HUDEP-2 (cell line): ENCODE data around the gene P3R3URF.

Experiments used
- DNase-seq, 76 experiments: peaks; one replicate each; lab custom pipeline; 2025; ENCODE audit not compliant: unreplicated experiment in 76 of 76; lab: John Stamatoyannopoulos, UW

P3R3URF gene

GRCh38 chr1:46194641-46195193, 18.4 kb upstream of the P3R3URF start:
- no peak for DNase-seq

- no peak for DNase-seq
Measured at GRCh38 chr1:46193984-46194570, 17.8 kb upstream of the P3R3URF start.

DNA sequence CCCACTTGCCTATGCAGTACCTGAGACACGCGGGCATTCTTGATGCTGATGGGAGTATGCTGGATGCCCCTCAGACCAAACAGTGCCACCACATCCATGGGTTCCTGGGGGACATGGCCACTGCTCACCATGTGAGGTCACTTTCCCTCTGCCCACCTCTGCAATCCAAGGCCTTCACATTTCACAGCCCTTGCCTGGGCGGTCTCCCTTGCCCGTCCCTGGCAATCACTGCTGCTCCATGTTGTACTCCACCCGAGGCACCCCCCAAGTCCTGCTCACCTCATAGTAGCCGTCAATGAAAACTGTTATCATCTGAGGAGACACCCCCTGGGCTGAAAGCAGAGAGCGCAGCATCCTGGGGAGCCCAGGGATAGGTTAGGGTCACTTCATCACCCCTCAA, 17.0 kb upstream of the P3R3URF start:
- no peak for DNase-seq

DNA sequence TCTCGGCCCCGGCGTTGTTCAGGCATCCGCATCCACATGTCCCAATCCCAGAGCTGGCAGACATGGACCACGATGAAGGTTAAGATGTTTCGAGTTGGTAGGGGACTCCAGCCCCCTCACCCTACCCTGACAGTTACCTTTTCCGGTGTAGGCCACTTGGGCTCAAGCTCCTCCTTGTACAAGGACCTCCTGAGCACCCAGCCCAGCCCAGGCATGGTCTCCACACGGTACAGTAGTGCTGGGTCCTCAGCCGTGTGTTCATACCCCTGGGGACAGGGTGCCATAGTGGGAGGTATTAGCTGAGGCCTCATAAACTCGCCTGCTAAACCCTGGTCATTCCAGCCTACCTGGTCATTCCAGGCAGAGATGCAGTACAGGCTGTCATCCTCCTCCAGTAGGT, 15.9 kb upstream of the P3R3URF start:
- DNase-seq = no peak

DNA sequence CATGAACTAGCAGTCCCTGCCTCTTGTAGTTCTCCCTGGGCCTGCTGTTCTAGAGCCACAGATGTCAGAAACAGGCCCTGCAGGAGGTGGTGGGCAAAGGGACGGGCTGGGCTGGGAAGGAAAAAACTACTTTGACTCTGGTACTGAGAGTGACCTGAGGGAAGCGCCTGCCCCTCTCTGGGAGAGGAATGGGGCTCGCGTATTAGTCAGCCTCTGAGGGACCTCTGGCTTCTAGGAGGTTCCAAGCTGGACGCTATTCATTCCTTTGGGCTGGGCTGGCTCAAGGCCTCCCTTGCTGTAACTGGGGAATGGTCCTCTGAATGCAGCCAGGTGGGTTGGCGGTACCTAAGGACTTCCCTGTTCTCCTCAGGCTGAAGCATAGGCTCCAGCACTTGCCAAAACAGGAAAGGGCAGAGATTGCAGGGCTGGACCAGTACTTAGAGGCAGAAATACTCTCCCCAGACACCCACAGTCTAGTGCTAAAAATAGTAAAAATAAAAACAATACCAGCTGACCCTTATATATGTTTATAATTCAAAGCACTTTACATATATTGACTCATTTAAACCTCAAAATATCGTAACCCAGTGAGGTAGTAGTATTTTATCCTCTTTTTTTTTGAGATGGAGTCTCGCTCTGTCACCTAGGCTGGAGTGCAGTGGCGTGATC, 14.9 kb upstream of the P3R3URF start:
- no peak for DNase-seq

DNA sequence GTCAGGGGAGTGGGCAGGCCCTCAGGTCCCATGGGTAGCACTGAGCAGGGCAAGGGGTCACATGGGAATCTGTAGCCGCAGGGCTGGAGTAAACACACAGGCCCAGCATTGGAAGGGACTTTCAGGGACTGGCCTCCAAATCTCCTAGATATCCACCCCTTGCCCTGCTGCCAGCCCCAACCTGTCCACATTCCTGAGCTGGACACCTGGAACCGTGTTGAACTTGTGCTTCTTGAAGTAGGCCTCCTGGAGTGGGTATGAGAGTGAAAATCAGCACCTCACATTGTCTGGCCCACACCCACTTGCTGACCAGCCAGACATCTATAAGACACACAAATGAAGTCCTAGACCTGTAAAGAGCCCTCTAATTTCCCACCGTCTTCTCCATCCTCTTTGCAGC, 14.3 kb upstream of the P3R3URF start:
- DNase-seq = no peak

GRCh38 chr1:46188295-46189030, 12.2 kb upstream of the P3R3URF start:
- DNase-seq = no peak

- no peak for DNase-seq
Measured at GRCh38 chr1:46187106-46187869, 11.0 kb upstream of the P3R3URF start.

DNA sequence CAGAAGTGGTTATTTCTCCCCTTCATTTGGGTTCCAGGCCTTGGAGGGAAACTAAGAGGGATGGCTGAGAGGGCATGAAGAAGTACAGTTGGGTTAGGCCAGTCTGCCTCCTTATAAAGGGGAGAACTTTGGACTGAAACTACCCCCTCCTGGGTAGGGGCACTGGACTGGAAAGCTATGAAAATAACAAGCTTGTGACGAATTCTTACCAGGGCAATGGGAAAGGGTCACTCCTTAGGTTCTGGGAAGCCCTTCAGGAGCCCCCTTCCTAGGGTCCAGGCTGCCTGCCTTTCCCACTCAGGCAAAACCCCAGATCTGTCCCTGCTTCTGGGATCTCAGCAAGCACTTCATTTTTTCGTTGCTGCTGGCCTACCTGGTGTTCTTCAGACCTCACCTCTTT, 9.8 kb upstream of the P3R3URF start:
- DNase-seq = no peak

- DNase-seq = peak in 4 of 76 experiments; percentile 9 to 28 (median 18)
Measured at GRCh38 chr1:46184920-46185658, 8.8 kb upstream of the P3R3URF start.

DNA sequence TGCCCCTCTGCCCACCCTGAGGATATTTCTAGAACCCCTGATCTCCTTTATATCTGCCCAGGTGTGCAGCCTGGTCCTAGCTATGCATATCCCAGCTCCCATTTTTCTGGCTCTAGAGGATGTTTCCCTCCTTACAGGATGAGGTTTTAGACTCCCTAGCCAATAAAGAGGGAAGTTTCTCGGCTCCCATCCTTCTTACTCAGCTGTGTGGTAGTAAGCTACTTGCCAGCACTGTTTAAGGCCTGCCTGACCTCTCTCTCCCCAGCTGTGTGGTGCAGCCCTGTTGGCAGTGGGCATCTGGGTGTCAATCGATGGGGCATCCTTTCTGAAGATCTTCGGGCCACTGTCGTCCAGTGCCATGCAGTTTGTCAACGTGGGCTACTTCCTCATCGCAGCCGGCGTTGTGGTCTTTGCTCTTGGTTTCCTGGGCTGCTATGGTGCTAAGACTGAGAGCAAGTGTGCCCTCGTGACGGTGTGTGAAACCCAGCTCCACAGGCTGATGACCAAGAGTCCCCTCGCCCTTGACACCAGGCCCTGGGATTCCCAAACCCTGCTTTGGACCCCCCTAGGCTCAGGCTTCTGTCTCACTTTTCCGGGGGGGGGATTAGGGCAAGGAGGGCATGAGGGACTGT, 7.8 kb upstream of the P3R3URF start:
- DNase-seq = no peak

DNA sequence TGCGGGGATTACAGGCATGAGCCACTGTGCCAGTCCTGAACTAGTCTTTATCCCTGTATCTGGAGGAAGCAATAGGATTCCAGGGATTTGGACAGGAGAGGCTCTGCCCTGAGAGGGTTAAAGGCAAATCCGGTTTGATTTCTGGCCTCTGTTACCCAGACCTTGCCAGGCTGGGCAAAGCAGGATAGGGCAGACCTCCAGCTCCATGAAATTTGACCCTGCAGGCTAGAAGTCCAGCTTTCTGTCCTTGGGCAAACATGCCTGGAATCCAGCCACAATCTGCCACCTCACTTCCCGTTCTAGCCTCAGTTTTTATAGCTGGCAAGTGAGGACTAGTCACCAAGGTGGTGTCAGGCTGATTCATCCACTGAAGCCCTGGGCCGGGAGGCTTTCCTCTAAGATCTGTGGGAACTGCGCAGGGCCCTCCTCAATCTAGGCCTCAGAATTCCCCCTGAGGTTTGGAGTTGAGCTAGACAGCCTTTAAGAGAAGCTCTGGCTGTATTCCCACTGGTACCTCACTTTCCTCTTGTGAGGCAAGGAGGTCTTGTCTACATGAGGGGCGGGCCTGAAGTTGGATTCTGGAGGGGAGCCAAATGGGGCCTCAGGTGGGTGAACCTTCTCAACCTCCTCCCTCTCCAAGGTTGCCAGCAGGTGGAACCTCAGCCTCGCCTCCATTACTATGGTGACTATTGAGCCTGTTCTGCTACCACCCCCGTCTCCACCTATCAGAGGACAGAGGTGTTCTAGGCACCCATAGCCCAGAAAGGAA, 7.0 kb upstream of the P3R3URF start:
- no peak for DNase-seq

- DNase-seq = no peak
Measured at GRCh38 chr1:46181343-46182260, 5.3 kb upstream of the P3R3URF start.

GRCh38 chr1:46180082-46180616, 3.9 kb upstream of the P3R3URF start:
- peak in 61 of 76 experiments; percentile 14 to 76 (median 46) for DNase-seq

DNA sequence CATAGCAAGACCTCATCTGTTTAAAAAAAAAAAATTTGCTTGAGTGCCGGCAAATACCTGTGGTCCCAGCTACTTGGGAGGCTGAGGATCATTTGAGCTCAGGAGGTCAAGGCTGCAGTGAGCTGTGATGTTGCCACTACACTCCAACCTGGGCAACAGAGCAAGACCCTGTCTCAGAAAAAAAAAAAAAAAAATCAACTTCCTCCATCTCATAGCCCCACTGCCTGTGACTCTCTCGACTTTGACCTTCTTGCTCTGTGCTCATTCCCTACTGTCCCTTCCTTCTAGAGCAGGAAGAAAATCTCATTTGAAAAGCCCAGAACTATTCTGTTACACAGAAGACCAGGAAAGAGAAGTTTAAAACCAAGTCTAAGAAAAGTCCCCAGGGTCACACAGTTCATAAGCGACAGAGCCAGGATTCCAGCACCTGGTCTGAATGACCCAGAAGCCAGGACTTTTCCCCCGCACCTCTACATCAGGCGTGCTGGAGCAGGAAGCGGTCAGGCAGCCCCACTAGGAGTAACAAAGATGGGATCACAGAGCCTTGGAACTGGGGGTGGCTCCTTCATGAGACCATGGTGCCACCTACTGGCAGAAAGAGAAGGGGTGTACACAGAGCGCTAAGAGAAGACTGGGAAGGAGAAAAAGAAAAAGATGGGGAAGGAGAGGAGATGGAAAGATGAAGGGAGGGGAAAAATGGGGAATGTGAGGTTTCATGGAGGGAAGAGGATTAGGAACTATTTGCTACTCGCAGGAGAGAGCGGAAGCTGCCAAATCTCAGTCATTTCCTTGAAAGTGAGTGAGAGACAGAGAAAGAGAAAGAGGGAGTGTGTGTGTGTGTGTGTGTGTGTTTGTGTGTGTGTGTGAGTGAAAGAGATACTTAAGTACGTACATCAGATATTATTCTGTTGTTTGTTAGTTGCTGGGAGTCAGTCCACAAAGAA, 3.1 kb upstream of the P3R3URF start:
- peak in 69 of 76 experiments; percentile 6 to 82 (median 53) for DNase-seq

- no peak for DNase-seq
Measured at GRCh38 chr1:46175243-46175642, 1.0 kb downstream of the P3R3URF start.
